Stimulated activated CD4-positive, alpha-beta T cell treated with anti-CD3 and anti-CD28 coated beads, Interleukin-12 subunit alpha, Interleukin-12 subunit beta, amount 100 ng/mL, for 4 hours (primary cell): Measurements from ENCODE around the gene CLDN14.
"Not testable (repeated sequence)": the region's sequence is repeated elsewhere in the genome, so short reads cannot be mapped to it uniquely, and the experiment has no call there.

ENCODE experiments used
- DNase-seq: peaks from one replicate; pipeline ENCODE4 v3.0.0-alpha.2; 2020

The CLDN14 gene

DNA sequence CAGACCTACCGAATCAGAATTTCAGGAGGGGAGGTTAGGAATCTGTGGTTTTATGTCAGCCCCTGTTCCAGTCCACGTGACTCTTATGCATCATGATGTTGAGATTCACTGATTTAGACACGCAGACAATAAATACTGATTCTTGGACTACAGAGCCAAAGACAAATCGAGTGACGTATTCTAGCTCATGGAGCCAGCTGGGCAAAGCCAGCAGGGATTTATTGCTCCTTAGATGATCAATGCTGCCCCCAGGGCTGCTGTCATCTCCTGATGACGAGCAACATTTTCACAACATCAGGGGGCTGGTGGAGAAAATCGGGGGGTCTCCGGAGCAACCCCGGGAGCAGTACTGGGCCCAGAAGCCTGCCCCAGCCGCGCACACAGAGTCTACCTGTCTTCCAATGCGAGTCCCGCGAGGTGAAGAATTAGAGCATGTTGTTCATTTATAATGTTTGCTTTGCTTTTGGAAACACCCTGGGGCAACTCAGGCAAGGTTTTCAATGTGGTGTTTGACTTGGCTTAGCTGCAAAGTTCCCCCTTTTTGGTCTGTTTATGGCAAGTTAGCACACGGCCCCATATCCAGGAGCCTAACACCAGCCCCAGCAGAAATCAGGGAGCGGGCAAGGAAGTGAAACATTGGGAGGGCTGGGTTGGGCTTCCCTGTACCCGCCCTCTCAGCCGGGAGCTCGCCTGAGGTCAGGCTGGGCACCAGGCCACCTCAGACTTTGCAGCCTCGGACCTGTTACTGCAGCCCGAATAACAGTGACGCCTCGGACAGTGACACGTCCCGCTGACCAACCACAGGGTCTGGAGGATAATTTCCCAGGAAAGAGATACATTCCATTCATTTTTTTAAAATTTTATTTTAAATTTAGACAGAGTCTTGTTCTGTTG, 19.9 kb upstream of the CLDN14 start:
- DNase-seq: no peak

GRCh38 chr21:36494557-36494956, 14.6 kb upstream of the CLDN14 start:
- DNase-seq: no peak

- DNase-seq: no peak
Measured at GRCh38 chr21:36491209-36491910, 11.4 kb upstream of the CLDN14 start.

- DNase-seq: no peak
Measured at GRCh38 chr21:36489776-36490165, 9.8 kb upstream of the CLDN14 start.

DNA sequence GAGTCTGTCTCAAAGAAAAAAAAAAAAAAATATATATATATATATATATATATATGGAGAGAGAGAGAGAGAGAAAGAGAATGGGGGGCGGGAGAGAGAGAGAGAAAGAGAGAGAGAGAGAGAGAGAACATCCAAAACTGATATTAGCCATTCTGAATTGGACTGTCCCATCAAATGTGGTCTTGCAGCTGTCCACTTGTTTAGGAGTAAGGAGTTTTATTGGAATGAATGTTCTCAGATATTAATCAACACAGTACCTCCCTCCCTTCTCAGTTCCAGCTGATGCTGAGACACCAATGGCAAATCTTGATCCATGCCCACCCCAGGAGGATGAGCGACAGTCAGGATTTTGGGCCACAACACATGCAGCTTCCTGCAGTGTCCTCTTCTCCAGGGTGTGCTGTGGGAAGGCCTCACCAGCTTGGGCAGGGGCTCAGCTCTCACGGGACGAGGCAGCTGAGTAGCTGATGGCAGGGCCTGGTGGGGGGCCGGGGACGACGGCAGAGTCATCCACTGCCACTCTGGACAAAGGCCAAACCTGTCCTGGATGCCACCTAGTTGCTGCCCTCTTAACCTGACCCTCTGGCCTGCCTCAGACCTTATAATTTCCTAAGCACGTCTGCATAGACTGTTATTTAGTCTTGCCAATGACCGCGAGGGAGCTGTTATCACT, 9.3 kb upstream of the CLDN14 start:
- DNase-seq: no peak

DNA sequence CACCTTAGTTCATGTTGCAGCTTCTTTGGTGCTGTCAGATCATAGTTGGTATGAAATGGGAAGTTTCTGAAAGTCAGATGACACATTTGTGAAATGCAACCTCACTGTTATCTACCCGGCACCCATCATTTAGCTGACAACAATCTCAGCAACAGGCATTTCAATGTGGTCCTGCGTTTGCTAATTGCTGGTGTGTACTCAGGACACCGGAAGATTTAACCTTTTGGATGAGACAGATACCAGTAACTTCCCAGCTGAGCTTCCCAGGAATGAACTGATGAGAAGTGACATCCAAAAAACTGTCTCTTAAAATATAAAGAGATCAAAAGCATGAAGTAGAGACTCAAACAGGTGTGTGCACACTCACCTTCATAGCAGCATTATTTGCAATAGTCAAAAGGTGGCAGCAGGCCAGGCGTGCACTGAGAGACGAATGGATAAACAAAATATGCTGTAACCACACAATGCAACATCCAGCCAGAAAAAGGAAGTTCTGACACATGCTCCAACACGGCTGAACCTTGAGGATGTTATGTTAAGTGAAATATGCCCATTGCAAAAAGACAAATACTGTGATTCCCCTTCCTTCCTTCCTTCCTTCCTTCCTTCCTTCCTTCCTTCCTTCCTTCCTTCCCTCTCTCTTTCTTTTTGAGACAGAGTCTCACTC, 7.9 kb upstream of the CLDN14 start:
- DNase-seq: no peak

GRCh38 chr21:36486246-36486645, 6.3 kb upstream of the CLDN14 start:
- no peak for DNase-seq

DNA sequence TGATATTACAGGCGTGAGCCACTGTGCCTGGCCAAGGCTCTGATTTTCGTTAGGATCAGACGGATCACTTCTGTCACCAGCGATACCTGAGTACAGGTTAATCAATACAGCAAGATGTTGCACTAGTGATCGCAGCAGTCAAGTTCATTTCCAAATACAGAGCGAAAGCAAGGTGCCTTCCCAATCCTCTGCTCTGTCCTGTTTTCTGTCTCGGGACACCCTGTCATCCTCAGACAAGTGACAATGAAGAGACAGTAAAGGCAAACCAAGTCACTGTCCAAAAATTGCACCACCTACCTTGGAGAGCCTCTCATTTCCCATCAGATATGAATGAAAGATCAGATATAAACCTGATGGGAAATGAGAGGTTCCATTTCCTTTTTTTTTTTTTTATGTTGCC, 5.6 kb upstream of the CLDN14 start:
- DNase-seq: no peak

GRCh38 chr21:36483095-36483494, 3.2 kb upstream of the CLDN14 start:
- no peak for DNase-seq

DNA sequence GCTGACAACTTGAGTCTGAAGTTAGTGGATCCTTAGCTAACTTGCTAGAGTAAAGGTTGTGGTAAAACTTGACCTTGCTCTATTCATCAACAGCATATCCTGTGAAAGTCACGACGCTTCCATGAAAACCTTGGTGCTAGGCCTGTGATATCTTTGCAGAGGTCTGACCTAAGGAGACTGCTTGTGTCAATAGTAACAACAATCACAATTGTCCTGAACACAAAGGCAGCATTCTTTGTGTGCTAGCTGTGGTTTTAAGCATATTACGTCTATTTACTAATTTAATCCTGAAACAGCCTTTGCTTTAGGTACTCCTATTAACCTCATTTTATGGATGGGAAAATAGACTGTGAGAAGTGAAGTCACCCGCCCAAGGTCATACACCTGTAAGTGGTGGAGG, 2.8 kb upstream of the CLDN14 start:
- DNase-seq: no peak

DNA sequence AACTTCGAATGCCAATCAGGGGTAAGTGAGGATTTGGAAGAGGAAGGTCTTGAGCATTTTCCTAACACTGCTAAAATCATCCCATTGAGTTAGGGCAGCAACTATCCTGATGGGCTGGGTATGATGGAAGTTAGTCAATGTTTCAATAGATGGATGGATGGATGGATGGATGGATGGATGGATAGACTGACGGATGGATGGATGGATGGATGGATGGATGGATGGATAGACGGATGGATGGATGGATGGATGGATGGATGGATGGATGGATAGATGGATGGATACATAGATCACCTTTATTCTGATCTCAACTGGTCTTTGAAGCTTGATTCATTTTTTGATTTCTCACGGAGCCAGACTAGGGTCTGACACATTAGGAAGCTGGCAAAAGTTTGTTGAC, 2.3 kb upstream of the CLDN14 start:
- DNase-seq: no peak

- no peak for DNase-seq
Measured at GRCh38 chr21:36481639-36482038, 1.7 kb upstream of the CLDN14 start.

DNA sequence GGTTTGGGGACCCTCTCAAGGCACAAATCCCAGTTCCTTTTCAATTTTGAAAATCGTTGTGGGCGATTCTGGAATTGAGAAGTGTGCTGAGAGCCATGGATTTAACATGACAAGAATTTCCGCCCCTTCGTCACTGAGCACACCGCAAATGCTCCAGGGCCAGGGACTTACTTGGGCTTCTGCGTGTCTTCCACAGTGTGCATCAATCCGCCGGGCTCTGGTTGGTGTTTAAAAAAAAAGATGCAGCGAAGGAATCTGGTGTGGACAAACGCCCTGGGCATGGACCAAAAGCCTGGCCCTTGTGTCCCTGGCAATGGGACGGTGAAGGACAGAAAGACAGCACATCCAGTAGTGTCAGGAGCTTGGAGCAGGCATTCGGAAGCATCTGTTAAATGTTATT, 696 bp upstream of the CLDN14 start:
- DNase-seq: no peak

DNA sequence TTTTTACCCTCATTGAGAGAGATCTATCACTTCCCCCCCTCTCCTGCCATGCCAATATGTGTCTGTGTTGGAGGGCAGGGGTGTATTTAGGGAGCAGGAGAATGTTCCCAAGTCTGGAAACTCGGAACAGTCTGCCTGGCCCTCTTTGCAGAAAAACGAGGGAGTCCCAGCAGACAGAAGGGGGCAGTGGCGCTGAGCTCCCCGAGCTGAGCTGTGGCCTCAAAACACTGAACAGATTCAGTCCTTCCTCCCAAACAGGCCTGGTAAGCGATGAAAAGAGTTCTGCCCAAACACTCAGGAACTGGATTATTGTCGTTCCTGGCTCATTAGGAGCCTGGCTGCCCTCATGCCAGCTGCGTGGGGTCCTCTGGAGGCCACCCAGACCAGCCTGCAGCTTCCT, 981 bp downstream of the CLDN14 start:
- DNase-seq: no peak

- DNase-seq: no peak
Measured at GRCh38 chr21:36478207-36478701, 1.7 kb downstream of the CLDN14 start.

GRCh38 chr21:36477559-36477958, 2.4 kb downstream of the CLDN14 start:
- DNase-seq: no peak

- DNase-seq: no peak
Measured at GRCh38 chr21:36477001-36477400, 2.9 kb downstream of the CLDN14 start.

GRCh38 chr21:36476541-36476940, 3.4 kb downstream of the CLDN14 start:
- DNase-seq: not testable (repeated sequence)

GRCh38 chr21:36474591-36474990, 5.3 kb downstream of the CLDN14 start:
- no peak for DNase-seq

DNA sequence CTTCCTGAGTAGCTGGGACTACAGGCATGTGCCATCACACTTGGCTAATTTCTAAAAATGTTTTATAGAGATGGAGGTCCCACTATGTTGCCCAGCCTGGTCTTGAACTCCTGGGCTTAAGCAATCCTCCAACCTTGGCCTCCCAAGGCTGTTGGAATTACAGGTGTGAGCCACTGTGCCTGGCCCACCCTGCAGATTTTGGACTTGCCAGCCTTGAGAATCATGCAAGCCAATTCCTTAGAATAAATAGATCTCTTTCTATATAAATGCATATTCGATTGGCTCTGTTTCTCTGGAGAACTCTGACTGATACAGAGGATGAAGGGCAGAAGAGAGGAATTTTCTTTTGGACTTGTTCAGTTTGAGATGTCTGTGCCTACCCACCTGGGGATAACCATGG, 6.7 kb downstream of the CLDN14 start:
- DNase-seq: no peak

DNA sequence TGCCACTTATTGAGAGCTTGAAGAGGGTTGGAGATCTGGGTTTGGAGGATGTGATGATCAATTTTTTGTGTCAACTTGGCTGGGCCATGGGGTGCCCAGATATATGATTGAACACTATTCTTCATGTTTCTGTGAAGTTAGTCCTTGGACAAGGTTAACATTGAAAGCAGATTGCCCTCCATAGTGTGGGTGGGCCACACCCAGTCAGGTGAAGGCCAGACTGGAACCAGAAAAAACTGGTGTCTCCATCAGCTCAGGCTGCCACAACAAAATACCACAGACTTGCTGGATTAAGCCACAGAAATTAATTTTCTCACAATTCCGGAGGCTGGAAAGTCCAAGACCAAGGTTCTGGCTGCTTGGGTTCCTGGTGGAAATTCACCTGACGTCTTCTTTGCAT, 7.5 kb downstream of the CLDN14 start:
- no peak for DNase-seq

- DNase-seq: no peak
Measured at GRCh38 chr21:36471254-36471723, 8.6 kb downstream of the CLDN14 start.

DNA sequence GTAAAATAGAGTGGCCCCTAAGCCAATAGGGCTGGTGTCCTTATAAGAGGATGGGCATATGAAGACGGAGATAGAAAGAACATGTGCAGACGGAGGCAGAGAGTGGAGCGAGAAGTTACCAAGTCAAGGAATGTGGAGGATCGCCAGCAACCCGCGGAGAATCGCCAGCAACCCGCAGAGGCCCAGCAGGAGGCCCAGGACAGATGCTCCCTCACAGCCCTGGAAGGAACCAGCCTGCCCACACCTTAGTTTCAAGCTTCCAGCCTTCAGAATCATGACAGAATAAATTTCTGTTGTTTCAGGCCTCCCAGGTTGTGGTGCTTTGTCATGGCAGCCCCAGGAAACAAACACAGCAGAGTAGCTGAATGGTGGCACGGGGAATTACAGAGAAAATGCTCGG, 9.6 kb downstream of the CLDN14 start:
- DNase-seq: no peak
